ENCODE results near the gene SLC15A1. TPM values are rescaled to one million over a fixed set of nuclear protein-coding genes. Genes with fewer than 3 reads are reported as not detected.

The SLC15A1 gene
- total RNA-seq, 1 donor from 2014 or later, result 140 TPM

GRCh38 chr13:98706446-98707110, 45.9 kb downstream of the SLC15A1 start:
- DNase-seq (ENCODE audit: low spot score), result no peak

DNA sequence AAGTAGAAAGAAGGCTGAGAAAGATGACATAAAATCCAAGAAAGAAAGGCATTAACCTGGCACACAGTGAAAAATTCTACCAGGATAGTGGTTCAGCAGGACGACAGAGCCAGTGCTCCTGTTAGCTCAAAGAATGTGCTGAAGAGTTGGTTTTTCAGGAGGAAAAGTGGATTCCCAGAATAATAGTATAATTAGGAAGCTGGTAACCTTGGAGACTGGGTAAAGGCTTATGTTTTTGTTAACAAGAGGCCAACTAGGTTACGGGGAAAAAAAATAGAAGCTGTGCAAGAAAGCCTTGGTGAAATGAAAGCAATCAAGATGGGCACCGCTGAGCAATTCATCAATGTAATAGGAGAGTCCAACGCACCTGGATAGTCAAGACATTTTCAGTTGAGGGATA, 54.7 kb downstream of the SLC15A1 start:
- no peak for DNase-seq (ENCODE audit: low spot score)

- DNase-seq (ENCODE audit: low spot score), result no peak
Measured at GRCh38 chr13:98693756-98694155, 58.7 kb downstream of the SLC15A1 start.

- DNase-seq (ENCODE audit: low spot score), result no peak
Measured at GRCh38 chr13:98691360-98691759, 61.1 kb downstream of the SLC15A1 start.

DNA sequence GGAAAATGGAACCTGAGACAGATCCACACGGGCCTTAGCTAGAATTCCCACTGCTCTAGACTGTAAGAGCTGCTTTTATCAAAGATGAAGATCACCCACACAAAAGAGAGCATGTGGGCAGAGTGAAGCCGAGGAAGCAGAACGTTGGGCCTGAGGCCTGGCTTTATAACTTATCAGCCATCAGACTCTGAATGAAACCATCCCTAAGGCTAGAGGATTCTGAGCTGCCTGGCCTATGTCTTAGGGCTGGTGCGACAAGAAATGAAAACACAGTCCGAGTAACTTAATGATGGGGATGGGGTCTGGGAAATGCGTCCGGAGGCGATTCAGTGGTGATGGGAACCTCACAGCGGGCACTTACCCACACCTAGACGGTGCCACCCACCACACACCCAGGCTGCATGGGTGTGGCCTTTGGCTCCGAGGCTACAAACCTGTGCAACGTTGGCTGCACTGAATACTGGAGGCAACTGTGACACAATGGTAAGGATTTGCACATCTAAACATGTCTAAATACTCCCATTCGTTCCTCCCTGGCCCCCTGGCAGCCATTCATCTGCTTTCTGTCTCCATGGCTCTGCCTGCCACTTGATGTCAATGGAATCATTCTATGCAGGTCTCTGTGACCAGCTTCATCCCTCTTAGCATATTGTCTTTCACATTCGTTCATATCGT, 62.0 kb downstream of the SLC15A1 start:
- no peak for DNase-seq (ENCODE audit: low spot score)

GRCh38 chr13:98689347-98689968, 63.0 kb downstream of the SLC15A1 start:
- DNase-seq (ENCODE audit: low spot score), result no peak

GRCh38 chr13:98688373-98688772, 64.1 kb downstream of the SLC15A1 start:
- no peak for DNase-seq (ENCODE audit: low spot score)

DNA sequence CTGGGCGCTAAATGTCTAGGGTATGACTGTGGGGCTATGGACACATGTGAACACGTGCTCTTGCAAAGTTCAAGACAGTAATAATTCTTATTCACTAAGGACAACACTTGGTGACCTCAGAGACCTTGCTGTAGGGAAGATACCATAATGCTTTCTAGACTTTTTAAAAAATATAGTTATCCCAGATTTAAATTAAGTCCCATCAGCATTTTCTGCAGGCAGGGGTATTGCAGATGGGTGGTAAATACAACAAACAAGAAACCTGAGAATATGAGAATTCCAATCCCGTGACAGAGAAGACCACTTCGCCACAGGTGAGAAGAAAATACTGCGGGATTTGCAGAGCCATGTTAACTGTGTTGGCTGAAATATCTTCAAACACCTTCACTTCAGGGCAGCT, 65.2 kb downstream of the SLC15A1 start:
- no peak for DNase-seq (ENCODE audit: low spot score)

- no peak for DNase-seq (ENCODE audit: low spot score)
Measured at GRCh38 chr13:98686270-98686669, 66.2 kb downstream of the SLC15A1 start.

DNA sequence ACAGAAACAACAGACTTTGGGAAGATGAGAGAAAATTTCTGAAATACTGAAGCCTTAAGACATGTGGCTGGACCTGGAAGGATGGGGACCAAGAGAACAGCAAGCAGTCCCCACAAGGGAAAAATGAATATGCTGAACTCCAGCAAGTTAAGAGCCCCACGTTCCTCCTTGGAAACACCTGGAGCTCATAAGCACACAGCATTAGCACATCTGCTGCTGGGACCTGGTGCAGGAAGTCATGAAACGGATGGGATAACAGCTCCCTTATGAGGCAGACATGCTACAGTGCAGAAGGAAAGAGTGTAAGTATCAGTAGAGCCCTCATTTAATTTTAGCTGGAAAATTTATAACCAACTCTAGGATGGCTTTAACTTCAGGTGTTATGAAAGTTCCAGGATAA, 67.3 kb downstream of the SLC15A1 start:
- DNase-seq (ENCODE audit: low spot score), result no peak

DNA sequence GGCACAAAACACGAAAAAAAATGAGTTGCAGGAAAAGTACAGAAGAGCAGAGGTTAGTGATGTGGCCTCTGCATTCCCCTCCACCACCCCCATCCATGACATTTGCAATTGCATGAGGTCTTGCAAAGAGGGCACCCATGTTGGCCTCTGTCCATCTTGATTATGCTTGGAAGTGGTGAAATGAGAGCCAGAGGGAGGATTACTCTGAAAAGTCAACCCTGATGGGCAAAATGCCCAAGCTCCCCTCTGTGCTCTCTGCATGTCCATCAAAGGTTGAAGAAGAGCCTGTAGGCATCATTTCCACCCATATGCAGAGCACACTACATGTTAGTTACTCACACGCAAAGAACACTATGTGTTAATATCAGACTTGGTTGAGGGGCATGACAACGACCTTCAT, 71.4 kb downstream of the SLC15A1 start:
- no peak for DNase-seq (ENCODE audit: low spot score)

DNA sequence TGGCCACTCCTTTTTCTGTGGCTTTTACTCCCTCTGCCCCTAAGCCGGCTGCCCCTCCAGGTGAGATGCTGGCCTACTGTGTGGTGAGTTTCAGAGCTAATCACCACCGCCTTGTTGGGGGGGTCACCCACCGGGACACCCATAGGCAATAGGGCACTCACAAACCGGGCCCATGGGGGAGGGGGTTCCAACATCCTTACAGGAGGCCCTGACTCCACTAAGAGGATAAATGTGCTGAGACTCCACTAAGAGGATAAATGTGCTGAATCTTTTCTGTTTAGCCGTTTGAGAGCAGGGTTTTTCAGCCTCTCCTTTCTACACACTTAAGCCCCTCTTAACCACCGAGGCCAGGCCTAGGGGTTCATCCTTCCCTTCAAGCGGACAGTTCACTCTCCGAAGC, 73.7 kb downstream of the SLC15A1 start:
- DNase-seq (ENCODE audit: low spot score), result no peak

GRCh38 chr13:98677398-98677797, 75.1 kb downstream of the SLC15A1 start:
- DNase-seq (ENCODE audit: low spot score), result no peak

GRCh38 chr13:98676239-98676638, 76.2 kb downstream of the SLC15A1 start:
- no peak for DNase-seq (ENCODE audit: low spot score)

GRCh38 chr13:98675837-98676236, 76.6 kb downstream of the SLC15A1 start:
- DNase-seq (ENCODE audit: low spot score), result no peak

DNA sequence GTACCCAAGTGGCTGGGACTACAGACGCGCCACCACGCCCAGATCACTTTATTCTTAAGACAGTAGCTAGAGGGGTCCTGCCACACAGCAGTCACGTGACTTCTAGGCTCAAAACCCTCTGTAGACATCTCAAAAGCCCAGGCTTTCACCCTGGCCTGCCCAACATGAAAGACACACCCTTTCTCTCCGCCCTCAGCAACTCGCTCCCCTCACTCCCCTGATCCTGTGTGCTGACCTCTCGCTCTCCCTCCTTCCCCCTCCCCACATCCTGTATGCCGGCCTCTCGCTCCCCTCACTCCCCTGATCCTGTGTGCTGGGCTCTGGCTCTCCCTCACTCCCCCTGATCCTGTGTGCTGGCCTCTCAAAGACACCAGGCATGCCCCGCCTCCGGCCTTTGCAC, 77.4 kb downstream of the SLC15A1 start:
- DNase-seq (ENCODE audit: low spot score), result no peak

GRCh38 chr13:98672947-98673613, 79.4 kb downstream of the SLC15A1 start:
- DNase-seq (ENCODE audit: low spot score), result peak; percentile 75

GRCh38 chr13:98668155-98668554, 84.3 kb downstream of the SLC15A1 start:
- no peak for DNase-seq (ENCODE audit: low spot score)

- no peak for DNase-seq (ENCODE audit: low spot score)
Measured at GRCh38 chr13:98665638-98665995, 86.9 kb downstream of the SLC15A1 start.

GRCh38 chr13:98664924-98665637, 87.4 kb downstream of the SLC15A1 start:
- DNase-seq (ENCODE audit: low spot score), result no peak

DNA sequence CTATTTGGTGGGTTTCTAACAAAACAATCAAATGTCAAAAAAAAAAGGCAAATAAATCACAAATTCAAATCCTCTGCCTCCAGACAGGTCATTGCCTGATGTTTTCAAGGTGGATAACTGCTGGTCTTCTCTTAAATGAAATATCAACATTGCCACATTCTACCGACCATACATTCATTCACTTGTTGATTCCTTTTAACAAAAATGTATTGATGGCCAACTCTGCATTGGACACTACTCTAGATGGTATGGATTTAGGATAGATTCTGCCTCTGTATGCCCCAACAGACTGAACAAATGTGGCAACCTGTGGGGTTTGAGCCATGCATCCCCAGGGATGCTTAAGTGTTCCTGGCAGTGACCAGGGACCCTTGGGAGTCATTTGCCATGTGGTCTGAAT, 88.0 kb downstream of the SLC15A1 start:
- no peak for DNase-seq (ENCODE audit: low spot score)

- no peak for DNase-seq (ENCODE audit: low spot score)
Measured at GRCh38 chr13:98664047-98664446, 88.4 kb downstream of the SLC15A1 start.

Data from mucosa of gallbladder (tissue), 1 donor.